K562 (cell line): Measurements from ENCODE around the gene PARP11. TPM values are rescaled to one million over a fixed set of nuclear protein-coding genes. Genes with fewer than 3 reads are reported as not detected.
"Not testable (repeated sequence)": the region's sequence is repeated elsewhere in the genome, so short reads cannot be mapped to it uniquely, and the experiment has no call there.

Source experiments
- ATAC-seq: fragments of 200-7000 bp; cut with Tn5 transposase; 3 replicates; pipeline ENCODE4 v1.9.1; 2020; ENCODE audit warnings: moderate library complexity
- BruUV-seq: library from RNA; stranded (reverse); fragments of 400-500 nt; replicated peaks from 2 replicates; lab custom pipeline; 2021; lab: Mats Ljungman, UMichigan
- CTCF ChIA-PET: fragments of 300-600 bp; formaldehyde crosslinking; extraction: SDS; loops from one replicate; lab custom pipeline; 2021; ENCODE audit warnings: low intra/inter-chr PET ratio; lab: Yijun Ruan, JAX
- POLR2A ChIA-PET: fragments of 300-600, 350-650 bp; sonication (Branson Sonifier 250); formaldehyde crosslinking; extraction: SDS; loops from one replicate; lab custom pipeline; 2021; ENCODE audit warnings: antibody characterized with exemption, inconsistent platforms; lab: Yijun Ruan, JAX
- DNase-seq, 4 experiments: peaks; one replicate each; pipeline versions ENCODE4 v3.0.0 to v3.0.0-alpha.2; 2011 to 2018; ENCODE audit warnings: low spot score in 3 of 4, mixed read lengths in 3 of 4; ENCODE audit errors: extremely low read depth in 1 of 4
- FAIRE-seq: peaks from 2 replicates; lab custom pipeline; 2011; peaks lifted over from hg19 to GRCh38; lab: Jason Lieb, UNC
- H2AFZ ChIP-seq: 2 replicates; pipeline ENCODE4 v1.6.0; 2011; ENCODE audit warnings: low read depth, low read length, control low read depth, inconsistent platforms
- H3K27ac ChIP-seq: fragments of 200-600 bp; 3 replicates; pipeline ENCODE4 v1.8.0; 2011; ENCODE audit warnings: low read depth, mild to moderate bottlenecking, control low read depth, inconsistent platforms, low read length, moderate library complexity, mixed read lengths; ENCODE audit errors: extremely low read depth
- H3K27me3 ChIP-seq, 2 experiments: fragments of 300-600 bp in 1 of 2; 2 replicates in 1 of 2; 3 replicates in 1 of 2; pipeline versions ENCODE4 v1.6.0 to v1.8.0; 2011; ENCODE audit warnings: inconsistent platforms in 2 of 2, low read length in 2 of 2, mild to moderate bottlenecking in 1 of 2, mixed read lengths in 1 of 2, moderate library complexity in 1 of 2; ENCODE audit not compliant: control insufficient read depth in 2 of 2, insufficient read depth in 2 of 2
- H3K36me3 ChIP-seq: fragments of 300-600 bp; 3 replicates; pipeline ENCODE4 v1.8.0; 2011; ENCODE audit warnings: mild to moderate bottlenecking, low read length, inconsistent platforms; ENCODE audit not compliant: control insufficient read depth, insufficient read depth
- H3K4me1 ChIP-seq, 2 experiments: fragments of 200-600 bp in 1 of 2; replicated peaks in 1 of 2; 2 replicates in 1 of 2; 3 replicates in 1 of 2; pipeline versions ENCODE4 v1.5.1 to v1.8.0; 2011; ENCODE audit warnings: inconsistent platforms in 2 of 2, low read length in 2 of 2, mild to moderate bottlenecking in 1 of 2, mixed read lengths in 1 of 2, moderate library complexity in 1 of 2; ENCODE audit not compliant: control insufficient read depth in 2 of 2, insufficient read depth in 2 of 2
- H3K4me2 ChIP-seq: 2 replicates; pipeline ENCODE4 v1.6.1; 2011; ENCODE audit warnings: low read length, control low read depth, inconsistent platforms, mixed read lengths; ENCODE audit not compliant: insufficient read depth
- H3K4me3 ChIP-seq: fragments of 200-600 bp; sonication (generic), shearing (Covaris generic); 2 replicates; pipeline ENCODE4 v1.5.1; 2016; ENCODE audit warnings: control low read depth, inconsistent platforms
- H3K79me2 ChIP-seq: fragments of 200-600 bp; 3 replicates; pipeline ENCODE4 v1.8.0; 2011; ENCODE audit warnings: low read length, inconsistent platforms; ENCODE audit not compliant: control insufficient read depth, insufficient read depth
- H3K9ac ChIP-seq, 2 experiments: 2 replicates each; pipeline versions ENCODE4 v1.6.0 to v1.6.1; 2011; ENCODE audit warnings: low read depth in 2 of 2, low read length in 2 of 2, control low read depth in 1 of 2, inconsistent platforms in 1 of 2, mild to moderate bottlenecking in 1 of 2, mixed read lengths in 1 of 2; ENCODE audit not compliant: insufficient read depth in 1 of 2
- H3K9me1 ChIP-seq: one replicate; pipeline ENCODE4 v1.6.0; 2011; ENCODE audit warnings: inconsistent platforms, mild to moderate bottlenecking, low read length, moderate library complexity; ENCODE audit not compliant: control insufficient read depth, insufficient read depth
- H3K9me3 ChIP-seq: replicated peaks from 2 replicates; pipeline ENCODE4 v1.5.1; 2011; ENCODE audit warnings: low read depth, low read length, inconsistent platforms; ENCODE audit not compliant: control insufficient read depth, insufficient read depth
- H4K20me1 ChIP-seq: replicated peaks from 2 replicates; pipeline ENCODE4 v1.6.1; 2011; ENCODE audit warnings: low read length, inconsistent platforms, mixed read lengths; ENCODE audit not compliant: control insufficient read depth, insufficient read depth
- CLOCK ChIP-seq: fragments of 250-450 bp; sonication (Bioruptor Pico); IDR thresholded peaks from 2 replicates; pipeline ENCODE4 v1.4.0; 2020; ENCODE audit warnings: mild to moderate bottlenecking, moderate library complexity, borderline replicate concordance
- HNRNPK ChIP-seq: fragments of 200-400 bp; formaldehyde crosslinking; IDR thresholded peaks from one replicate; pipeline ENCODE4 v1.6.1; 2018; ENCODE audit warnings: mild to moderate bottlenecking, low read depth, low read length; ENCODE audit not compliant: poor library complexity, severe bottlenecking
- ZBTB49 ChIP-seq: sonication (generic); formaldehyde crosslinking; IDR thresholded peaks from 2 replicates; pipeline ENCODE4 v1.8.0; 2022; ENCODE audit warnings: missing genetic modification reagents, mild to moderate bottlenecking, borderline replicate concordance
- WGBS: fragments of 100-300 bp; shearing (Covaris generic); methylation state at CpG from one replicate; pipeline ENCODE4 v1.1.6; 2016; ENCODE audit warnings: low coverage, mixed read lengths; ENCODE audit not compliant: insufficient coverage; ENCODE audit errors: missing lambda C conversion rate; 5-methylcytosine and 5-hydroxymethylcytosine counted together
- in situ Hi-C: fragments of 300-500 bp; cut with MboI; formaldehyde crosslinking; loops from 4 replicates; pipeline ENCODE4 v1.15.0; 2018; ENCODE audit warnings: inconsistent platforms, mixed read lengths
- intact Hi-C: fragments of 100-400 bp; cut with micrococcal nuclease; formaldehyde crosslinking; loops from 2 replicates; pipeline ENCODE4 v1.14.2; 2022
- polyA plus RNA-seq, 8 experiments: library from polyadenylated mRNA; depleted of rRNA in 4 of 8; stranded (reverse) in 5 of 8; unstranded in 3 of 8; fragments of >200 nt; fragmentation: Nextera tagmentation in 2 of 8; fragmentation: Illumina TruSeq in 1 of 8; extraction: Ambion mirVana in 2 of 8; extraction: Trizol in 1 of 8; gene quantifications; 2 replicates each; pipeline versions ENCODE4 v1.2.1 to v1.2.3, GENCODE V29; 2011 to 2014; ENCODE audit warnings: inconsistent platforms in 1 of 8, missing spikeins in 1 of 8
- total RNA-seq, 7 experiments: library from RNA; depleted of rRNA in 6 of 7; stranded (reverse); fragments of >200 nt in 6 of 7; fragmentation: Illumina TruSeq in 2 of 7; extraction: Trizol in 2 of 7; gene quantifications; 2 replicates each; pipeline versions ENCODE4 v1.2.1 to v1.2.3, GENCODE V29; 2011 to 2021; ENCODE audit warnings: low replicate concordance in 1 of 7

PARP11 gene
- total and polyA plus RNA-seq, 9 of the 15 experiments (the other 6 are each of a cell fraction or from before 2014, with no cell fraction given), result 0.40 to 2.5 (median 1.4) TPM

- no peaks in the 10 kb centered on the region for H3K9me3 ChIP-seq
- no peaks in the 10 kb centered on the region for H3K36me3 ChIP-seq
- H3K9me1 ChIP-seq, result no peaks in the 10 kb centered on the region
- TF ChIP-seq CLOCK (CRISPR knock-in tag), result no peak
- no peak for TF ChIP-seq ZBTB49 (CRISPR knock-in tag)
- TF ChIP-seq HNRNPK, result no peak
- no peak overlapping the region for H3K9ac ChIP-seq
- no peak overlapping the region for H3K27ac ChIP-seq
- CTCF ChIA-PET, result no interaction called here
- no peak for ATAC-seq
- no peaks in the 10 kb centered on the region for H3K79me2 ChIP-seq
- FAIRE-seq, result peak; percentile 69
- no peak overlapping the region for H3K4me3 ChIP-seq
- no peaks in the 10 kb centered on the region for H3K27me3 ChIP-seq
- H3K4me2 ChIP-seq, result no peak overlapping the region
- H4K20me1 ChIP-seq, result no peaks in the 10 kb centered on the region
- H2AFZ ChIP-seq, result no peak overlapping the region
- no peaks in the 10 kb centered on the region for H3K4me1 ChIP-seq
- 0% methylated on average over 2 of the region's 3 CpGs for WGBS
- in situ Hi-C loops (no loop called here), intact Hi-C loops (no loop called here)
- DNase-seq, result no peak
- BruUV-seq, result no TSS peak
- POLR2A ChIA-PET, result no interaction called here
These were observed 31.4 kb downstream of the PARP11 start for GRCh38 chr12:3841783-3842182.

- 7% methylated on average over 2 of the region's 2 CpGs for WGBS
- H3K4me3 ChIP-seq, H4K20me1 ChIP-seq, H3K4me1 ChIP-seq, H3K9me1 ChIP-seq, H3K36me3 ChIP-seq, intact Hi-C loops, H3K27me3 ChIP-seq, ATAC-seq, H3K4me2 ChIP-seq, H3K27ac ChIP-seq, H3K9ac ChIP-seq, H3K9me3 ChIP-seq, BruUV-seq, POLR2A ChIA-PET, DNase-seq, in situ Hi-C loops, CTCF ChIA-PET, H2AFZ ChIP-seq, FAIRE-seq, H3K79me2 ChIP-seq: not testable (repeated sequence)
These were observed 32.4 kb downstream of the PARP11 start for GRCh38 chr12:3840833-3841232.

- CTCF ChIA-PET, FAIRE-seq, H4K20me1 ChIP-seq, intact Hi-C loops, H3K4me3 ChIP-seq, in situ Hi-C loops, H3K36me3 ChIP-seq, H3K27me3 ChIP-seq, H3K79me2 ChIP-seq, H3K9me3 ChIP-seq, H3K4me1 ChIP-seq, H3K27ac ChIP-seq, H3K4me2 ChIP-seq, POLR2A ChIA-PET, ATAC-seq, H3K9ac ChIP-seq, DNase-seq, H3K9me1 ChIP-seq, H2AFZ ChIP-seq, BruUV-seq: not testable (repeated sequence)
- 0% methylated on average over 4 of the region's 4 CpGs for WGBS
These were observed 33.5 kb downstream of the PARP11 start for GRCh38 chr12:3839745-3840144.
